Measurements from ENCODE around the gene ARHGAP26.

The ARHGAP26 gene

GRCh38 chr5:143267186-143267585, 497.0 kb downstream of the ARHGAP26 start:
- Histone ChIP-seq H3K27me3 (ENCODE audit: control insufficient read depth, insufficient read depth, low read length) (no peaks in the 10 kb centered on the region), H3K9me3 (replicated peaks; ENCODE audit: low read length) (no peaks in the 10 kb centered on the region), H3K4me3 (ENCODE audit: low read length) (no peak overlapping the region), H3K9ac (ENCODE audit: low read depth, low read length) (no peak overlapping the region), H3K4me2 (ENCODE audit: low read length) (no peak overlapping the region), H3K4me1 (ENCODE audit: control insufficient read depth, insufficient read depth, low read length) (peaks cover 11% of the 10 kb centered on the region), H3K36me3 (ENCODE audit: insufficient read depth, low read length) (no peaks in the 10 kb centered on the region)

- no peak overlapping the region for H3K4me3 ChIP-seq (ENCODE audit: low read length)
- H3K4me1 ChIP-seq (ENCODE audit: control insufficient read depth, insufficient read depth, low read length): peaks cover under 1% of the 10 kb centered on the region
- H3K9ac ChIP-seq (ENCODE audit: low read depth, low read length): no peak overlapping the region
- H3K9me3 ChIP-seq (replicated peaks; ENCODE audit: low read length): no peaks in the 10 kb centered on the region
- no peaks in the 10 kb centered on the region for H3K36me3 ChIP-seq (ENCODE audit: insufficient read depth, low read length)
- no peak overlapping the region for H3K4me2 ChIP-seq (ENCODE audit: low read length)
- H3K27me3 ChIP-seq (ENCODE audit: control insufficient read depth, insufficient read depth, low read length): no peaks in the 10 kb centered on the region
These were observed 498.2 kb downstream of the ARHGAP26 start for GRCh38 chr5:143268388-143268787.

GRCh38 chr5:143271431-143271830, 501.3 kb downstream of the ARHGAP26 start:
- H3K9me3 ChIP-seq (replicated peaks; ENCODE audit: low read length): no peaks in the 10 kb centered on the region
- no peaks in the 10 kb centered on the region for H3K36me3 ChIP-seq (ENCODE audit: insufficient read depth, low read length)
- no peak overlapping the region for H3K4me2 ChIP-seq (ENCODE audit: low read length)
- no peaks in the 10 kb centered on the region for H3K4me1 ChIP-seq (ENCODE audit: control insufficient read depth, insufficient read depth, low read length)
- no peaks in the 10 kb centered on the region for H3K27me3 ChIP-seq (ENCODE audit: control insufficient read depth, insufficient read depth, low read length)
- H3K9ac ChIP-seq (ENCODE audit: low read depth, low read length): no peak overlapping the region
- H3K4me3 ChIP-seq (ENCODE audit: low read length): no peak overlapping the region

DNA sequence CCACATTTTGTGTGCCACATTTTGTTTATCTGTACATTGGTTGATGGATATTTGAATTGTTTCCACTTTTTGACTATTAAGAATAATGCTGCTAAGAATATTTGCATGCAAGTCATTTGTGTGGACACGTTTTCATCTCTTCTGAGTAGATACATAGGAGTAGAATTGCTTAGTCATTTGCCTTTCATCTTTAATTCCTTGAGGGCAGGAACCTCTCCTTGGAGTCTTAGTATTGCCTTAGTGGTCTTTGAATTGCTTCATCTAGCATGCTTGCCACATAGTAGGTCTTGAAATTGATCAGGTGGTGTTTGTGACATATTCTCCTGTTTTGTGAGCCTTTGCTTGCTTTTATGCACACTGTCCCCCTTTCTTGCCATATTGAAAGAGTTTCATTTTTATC, 504.8 kb downstream of the ARHGAP26 start:
- Histone ChIP-seq H3K36me3 (ENCODE audit: insufficient read depth, low read length) (peaks cover 11% of the 10 kb centered on the region), H3K9me3 (replicated peaks; ENCODE audit: low read length) (no peaks in the 10 kb centered on the region), H3K27me3 (ENCODE audit: control insufficient read depth, insufficient read depth, low read length) (no peaks in the 10 kb centered on the region), H3K9ac (ENCODE audit: low read depth, low read length) (no peak overlapping the region), H3K4me2 (ENCODE audit: low read length) (no peak overlapping the region), H3K4me3 (ENCODE audit: low read length) (no peak overlapping the region), H3K4me1 (ENCODE audit: control insufficient read depth, insufficient read depth, low read length) (no peaks in the 10 kb centered on the region)

DNA sequence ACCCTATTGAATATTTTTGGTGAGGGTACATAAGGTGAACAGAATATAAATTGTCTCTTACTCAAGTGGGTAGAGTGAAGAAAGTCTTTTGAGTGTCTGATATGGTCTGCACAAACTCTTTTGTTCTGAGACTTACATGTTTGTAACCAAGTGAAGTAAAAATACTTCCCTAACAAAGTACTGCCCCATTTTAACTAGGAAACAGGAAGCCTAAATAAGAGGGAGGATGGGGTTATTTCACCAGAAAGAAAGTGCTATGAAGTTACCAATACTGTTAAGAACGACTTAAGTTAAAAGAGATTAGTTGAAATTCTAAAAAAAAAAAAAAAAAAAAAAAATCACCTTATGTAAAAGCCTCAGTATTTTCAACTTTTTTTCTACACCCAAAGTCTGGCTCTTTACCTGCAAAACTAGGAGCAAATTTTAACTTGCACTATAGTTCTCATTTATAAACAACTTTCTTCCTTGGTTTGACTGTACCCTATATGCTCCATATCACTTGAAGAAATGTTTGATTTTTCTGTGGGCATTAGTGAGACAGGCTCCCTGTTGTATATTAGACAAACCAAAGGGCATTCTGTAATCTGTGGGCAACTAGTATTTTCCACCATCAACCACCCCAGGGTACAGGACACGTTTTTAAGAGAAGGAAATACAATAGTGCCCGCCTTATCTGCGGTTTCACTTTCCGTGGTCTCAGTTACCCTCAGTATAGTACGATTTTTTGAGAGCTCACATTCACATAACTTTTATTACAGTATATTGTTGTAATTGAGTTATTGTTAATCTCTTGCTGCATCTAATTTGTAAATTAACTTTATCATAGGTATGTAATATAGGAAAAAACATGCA, 505.6 kb downstream of the ARHGAP26 start:
- Histone ChIP-seq H3K9ac (ENCODE audit: low read depth, low read length) (no peak overlapping the region), H3K4me3 (ENCODE audit: low read length) (no peak overlapping the region), H3K4me1 (ENCODE audit: control insufficient read depth, insufficient read depth, low read length) (no peaks in the 10 kb centered on the region), H3K9me3 (replicated peaks; ENCODE audit: low read length) (no peaks in the 10 kb centered on the region), H3K36me3 (ENCODE audit: insufficient read depth, low read length) (peaks cover 11% of the 10 kb centered on the region), H3K27me3 (ENCODE audit: control insufficient read depth, insufficient read depth, low read length) (no peaks in the 10 kb centered on the region), H3K4me2 (ENCODE audit: low read length) (no peak overlapping the region)

GRCh38 chr5:143277536-143277935, 507.4 kb downstream of the ARHGAP26 start:
- Histone ChIP-seq H3K9me3 (replicated peaks; ENCODE audit: low read length) (no peaks in the 10 kb centered on the region), H3K4me3 (ENCODE audit: low read length) (no peak overlapping the region), H3K4me1 (ENCODE audit: control insufficient read depth, insufficient read depth, low read length) (no peaks in the 10 kb centered on the region), H3K9ac (ENCODE audit: low read depth, low read length) (no peak overlapping the region), H3K4me2 (ENCODE audit: low read length) (no peak overlapping the region), H3K27me3 (ENCODE audit: control insufficient read depth, insufficient read depth, low read length) (no peaks in the 10 kb centered on the region), H3K36me3 (ENCODE audit: insufficient read depth, low read length) (peaks cover 22% of the 10 kb centered on the region)
